NCI-H82 treated with DMSO at 0.1 percent for 48 hours (cell line): ENCODE results near the gene CD2AP.

ENCODE experiments used
- DNase-seq: peaks from one replicate; lab custom pipeline; 2025; ENCODE audit not compliant: unreplicated experiment; lab: John Stamatoyannopoulos, UW

The CD2AP gene

GRCh38 chr6:47671777-47672176 is 194.2 kb downstream of the CD2AP start:
- DNase-seq = no peak

GRCh38 chr6:47672816-47673215 is 195.2 kb downstream of the CD2AP start:
- no peak for DNase-seq

GRCh38 chr6:47674673-47675072 is 197.1 kb downstream of the CD2AP start:
- no peak for DNase-seq
